Non-pigmented ciliary epithelial cell (primary cell): ENCODE results near the gene STYX.

ENCODE experiments used
- DNase-seq: peaks from one replicate; pipeline ENCODE4 v3.0.0-alpha.2; 2010; ENCODE audit warnings: low read depth

STYX gene

GRCh38 chr14:52790011-52790755 is 60.2 kb downstream of the STYX start:
- no peak for DNase-seq

- no peak for DNase-seq
Observed at GRCh38 chr14:52790756-52791222, 60.8 kb downstream of the STYX start.

GRCh38 chr14:52791223-52792096 is 61.5 kb downstream of the STYX start, which contains the start of gene GNPNAT1:
TSS of gene GNPNAT1 (minus strand) at chr14:52791607. CDS start at chr14:52784650, 6,957 bp downstream.
- DNase-seq, result peak; percentile 48

- DNase-seq, result no peak
Observed at GRCh38 chr14:52792097-52792415, 62.1 kb downstream of the STYX start.

- DNase-seq, result no peak
Observed at GRCh38 chr14:52793061-52793460, 63.1 kb downstream of the STYX start.

DNA sequence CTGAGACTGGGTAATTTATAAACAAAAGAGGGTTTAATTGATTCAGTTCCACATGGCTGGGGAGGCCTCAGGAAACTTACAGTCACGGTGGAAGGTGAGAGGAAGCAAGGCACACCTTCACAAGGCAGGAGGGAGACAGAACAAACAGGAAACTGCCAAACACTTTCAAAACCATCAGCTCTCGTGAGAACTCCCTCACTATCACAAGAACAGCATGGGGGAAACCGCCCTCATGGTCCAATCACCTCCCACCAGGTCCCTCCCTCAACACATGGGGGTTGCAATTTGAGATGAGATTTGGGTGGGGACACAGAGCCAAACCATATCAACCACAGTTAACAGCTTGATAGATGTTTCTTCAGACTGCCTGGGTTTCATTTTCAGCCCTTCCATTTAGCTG is 67.7 kb downstream of the STYX start:
- DNase-seq, result no peak

GRCh38 chr14:52798826-52799225 is 68.9 kb downstream of the STYX start:
- DNase-seq, result no peak

- peak; percentile 69 for DNase-seq
Observed at GRCh38 chr14:52801014-52801712, 71.2 kb downstream of the STYX start.

- DNase-seq, result peak; percentile 26
Observed at GRCh38 chr14:52802597-52802996, 72.6 kb downstream of the STYX start.

DNA sequence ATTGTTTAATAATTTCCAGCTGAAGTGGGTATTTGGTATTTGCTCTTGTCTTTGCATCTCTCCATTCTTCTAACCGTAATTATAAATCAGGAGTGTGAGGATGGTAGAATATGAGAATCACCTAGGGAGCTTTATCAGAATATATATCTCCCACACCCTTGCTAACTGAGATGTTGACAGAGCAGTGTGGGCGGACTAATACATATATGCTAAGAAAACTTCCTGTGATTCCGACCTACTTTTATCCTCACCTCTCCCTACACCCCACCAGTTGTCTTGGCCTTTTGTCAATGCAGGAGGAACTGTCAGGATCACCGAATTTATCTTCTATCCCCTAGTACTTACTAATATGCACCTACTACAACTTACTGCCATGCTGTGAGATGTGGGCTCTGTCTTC is 76.1 kb downstream of the STYX start:
- no peak for DNase-seq

- no peak for DNase-seq
Observed at GRCh38 chr14:52808101-52808500, 78.1 kb downstream of the STYX start.

- DNase-seq, result no peak
Observed at GRCh38 chr14:52821805-52822250, 91.9 kb downstream of the STYX start.

GRCh38 chr14:52824462-52824861 is 94.5 kb downstream of the STYX start:
- DNase-seq, result no peak
